ENCODE measurements around the gene MKNK2. TPM values are rescaled to one million over a fixed set of nuclear protein-coding genes. Genes with fewer than 3 reads are reported as not detected.

Gene MKNK2
- polyA plus RNA-seq, 3 donors = 16.9 to 333 (median 21.8) TPM

DNA sequence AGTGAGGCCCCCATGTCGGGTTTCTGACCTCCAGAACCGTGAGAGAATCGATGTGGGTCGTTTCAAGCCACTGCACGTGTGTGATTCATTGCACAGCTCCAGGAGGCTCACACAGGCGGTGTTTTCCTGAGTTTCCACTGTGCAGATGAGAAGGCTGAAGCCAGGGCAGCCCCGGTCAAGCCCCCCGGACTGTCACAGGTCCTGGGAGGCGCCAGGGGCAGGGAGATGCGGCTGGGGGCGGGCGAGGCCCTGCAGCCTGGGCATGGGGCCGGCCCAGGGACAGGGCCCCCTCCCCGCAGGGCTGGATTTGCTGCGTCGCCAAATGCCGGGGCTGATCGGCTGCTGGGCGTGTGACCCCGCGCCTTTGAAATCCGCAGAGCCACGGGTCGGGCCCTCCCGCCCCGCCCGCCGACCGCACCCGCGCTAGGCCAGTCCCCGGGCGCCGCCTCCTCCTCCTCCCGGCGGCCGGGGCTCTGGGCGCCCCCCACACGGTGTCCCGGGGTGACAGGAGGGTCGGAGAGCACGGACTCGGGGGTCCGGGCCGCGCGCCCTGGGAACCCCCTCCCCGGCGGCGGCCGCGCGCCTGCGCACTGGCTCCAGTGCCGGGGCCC lies 9.9 kb upstream of the MKNK2 start:
- H3K9me3 Mint-ChIP-seq = no peaks in the 10 kb centered on the region
- Histone ChIP-seq H3K27ac (ENCODE audit: low read depth in 1 of 2, low read length in 2 of 2) (peak overlapping the region; percentile 83 to 92), H3K9ac (ENCODE audit: insufficient read depth, low read length, poor library complexity, severe bottlenecking) (peak overlapping the region; percentile 83), H3K4me3 (replicated peaks in 1 of 3; ENCODE audit: low read depth in 2 of 3, low read length in 3 of 3) (peak overlapping the region; percentile 48 to 74 (median 52)), H3K79me2 (ENCODE audit: insufficient read depth, low read length) (no peaks in the 10 kb centered on the region), H3K27me3 (ENCODE audit: control insufficient read depth in 2 of 2, insufficient read depth in 2 of 2, low read length in 2 of 2) (no peaks in the 10 kb centered on the region), H3K9me3 (replicated peaks in 1 of 2; ENCODE audit: control insufficient read depth in 1 of 2, insufficient read depth in 1 of 2, low read length in 2 of 2) (no peaks in the 10 kb centered on the region), H4K20me1 (ENCODE audit: insufficient read depth, low read length) (no peaks in the 10 kb centered on the region), H3K4me2 (replicated peaks; ENCODE audit: extremely low read depth, low read length, poor library complexity, severe bottlenecking) (peak overlapping the region; percentile 83), H3K4me1 (ENCODE audit: control insufficient read depth in 1 of 2, insufficient read depth in 2 of 2, low read length in 2 of 2) (peaks cover 42 to 47% of the 10 kb centered on the region in 2 donors), H3K36me3 (replicated peaks in 1 of 2; ENCODE audit: control insufficient read depth in 1 of 2, insufficient read depth in 2 of 2, low read length in 2 of 2) (no peaks in the 10 kb centered on the region), H2AFZ (ENCODE audit: insufficient read depth, low read depth, low read length, poor library complexity, severe bottlenecking) (peak overlapping the region; percentile 75)
- H3K27me3 Mint-ChIP-seq (ENCODE audit: low read depth in 3 of 3) = peaks cover 0 to 1% (median 0%) of the 10 kb centered on the region in 3 donors
- no peaks in the 10 kb centered on the region for H3K36me3 Mint-ChIP-seq
- DNase-seq = peak; percentile 54 to 87 (median 65)
- peak overlapping the region; percentile 94 to 97 (median 96) for H3K27ac Mint-ChIP-seq
- H3K4me3 Mint-ChIP-seq = peak overlapping the region; percentile 82 to 89
- WGBS (ENCODE audit: insufficient coverage) = under 1% methylated on average over 52 of the region's 55 CpGs
- H3K4me1 Mint-ChIP-seq = peaks cover 31% of the 10 kb centered on the region
- intact Hi-C loops (cut with micrococcal nuclease) = loop anchor here (1.0 to 5.0 kb wide), 2 partner anchors 35 to 36 kb away; partner anchors contain the start of genes IZUMO4 (in 2 of the 2) and MOB3A (in 2 of the 2)
- TF ChIP-seq, protein P1, sequence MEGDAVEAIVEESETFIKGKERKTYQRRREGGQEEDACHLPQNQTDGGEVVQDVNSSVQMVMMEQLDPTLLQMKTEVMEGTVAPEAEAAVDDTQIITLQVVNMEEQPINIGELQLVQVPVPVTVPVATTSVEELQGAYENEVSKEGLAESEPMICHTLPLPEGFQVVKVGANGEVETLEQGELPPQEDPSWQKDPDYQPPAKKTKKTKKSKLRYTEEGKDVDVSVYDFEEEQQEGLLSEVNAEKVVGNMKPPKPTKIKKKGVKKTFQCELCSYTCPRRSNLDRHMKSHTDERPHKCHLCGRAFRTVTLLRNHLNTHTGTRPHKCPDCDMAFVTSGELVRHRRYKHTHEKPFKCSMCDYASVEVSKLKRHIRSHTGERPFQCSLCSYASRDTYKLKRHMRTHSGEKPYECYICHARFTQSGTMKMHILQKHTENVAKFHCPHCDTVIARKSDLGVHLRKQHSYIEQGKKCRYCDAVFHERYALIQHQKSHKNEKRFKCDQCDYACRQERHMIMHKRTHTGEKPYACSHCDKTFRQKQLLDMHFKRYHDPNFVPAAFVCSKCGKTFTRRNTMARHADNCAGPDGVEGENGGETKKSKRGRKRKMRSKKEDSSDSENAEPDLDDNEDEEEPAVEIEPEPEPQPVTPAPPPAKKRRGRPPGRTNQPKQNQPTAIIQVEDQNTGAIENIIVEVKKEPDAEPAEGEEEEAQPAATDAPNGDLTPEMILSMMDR (IDR thresholded peaks at IDR 0.05) = no peak

DNA sequence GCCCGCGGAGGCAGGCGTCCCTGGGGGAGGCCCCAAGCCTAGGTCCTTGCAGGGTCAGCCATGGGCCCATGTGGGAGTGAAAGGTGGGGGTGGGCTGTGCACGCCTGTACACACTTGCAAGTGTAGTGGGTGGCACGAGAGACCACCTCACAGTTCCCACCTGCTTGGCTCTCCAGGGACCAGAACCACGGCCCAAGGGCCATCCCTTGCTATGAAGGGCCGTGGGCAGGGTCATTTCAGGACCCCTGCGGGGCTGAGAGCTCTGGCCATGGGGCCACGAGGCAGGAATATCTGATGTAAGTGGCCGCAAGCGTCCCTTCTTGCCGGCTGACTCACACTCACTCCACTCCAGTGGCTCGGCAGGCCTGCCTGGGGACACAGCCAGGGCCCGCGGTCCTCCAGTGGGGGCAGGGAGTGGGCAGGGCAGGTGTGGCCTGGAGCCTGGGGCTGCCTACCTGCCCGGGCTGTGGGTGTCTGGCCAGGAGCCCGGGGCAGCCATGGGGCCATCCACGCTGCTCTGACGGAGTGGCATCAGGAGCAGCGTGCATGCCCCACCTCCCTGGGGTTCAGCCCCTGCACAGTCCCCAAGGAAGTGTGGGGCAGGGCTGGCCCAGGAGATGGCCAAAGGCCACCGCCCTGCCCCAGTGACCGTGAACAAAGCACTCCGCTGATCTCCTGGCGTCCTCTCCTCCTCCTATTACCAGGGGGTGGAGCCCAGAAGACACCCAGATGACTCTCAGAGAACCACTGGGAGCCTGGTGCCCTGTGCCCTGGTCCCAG lies 8.6 kb upstream of the MKNK2 start:
- TF ChIP-seq, protein P1 (IDR thresholded peaks at IDR 0.05) = no peak
- no peaks in the 10 kb centered on the region for H3K9me3 Mint-ChIP-seq
- Histone ChIP-seq H3K36me3 (replicated peaks in 1 of 2; ENCODE audit: control insufficient read depth in 1 of 2, insufficient read depth in 2 of 2, low read length in 2 of 2) (no peaks in the 10 kb centered on the region), H4K20me1 (ENCODE audit: insufficient read depth, low read length) (no peaks in the 10 kb centered on the region), H3K9me3 (replicated peaks in 1 of 2; ENCODE audit: control insufficient read depth in 1 of 2, insufficient read depth in 1 of 2, low read length in 2 of 2) (no peaks in the 10 kb centered on the region), H3K9ac (ENCODE audit: insufficient read depth, low read length, poor library complexity, severe bottlenecking) (no peak overlapping the region), H3K4me3 (replicated peaks in 1 of 3; ENCODE audit: low read depth in 2 of 3, low read length in 3 of 3) (peak overlapping the region in 1 of 3 experiments; percentile 74), H3K79me2 (ENCODE audit: insufficient read depth, low read length) (no peaks in the 10 kb centered on the region), H3K27ac (ENCODE audit: low read depth in 1 of 2, low read length in 2 of 2) (peak overlapping the region in 1 of 2 donors; percentile 92), H3K27me3 (ENCODE audit: control insufficient read depth in 2 of 2, insufficient read depth in 2 of 2, low read length in 2 of 2) (no peaks in the 10 kb centered on the region), H2AFZ (ENCODE audit: insufficient read depth, low read depth, low read length, poor library complexity, severe bottlenecking) (peak overlapping the region; percentile 75), H3K4me2 (replicated peaks; ENCODE audit: extremely low read depth, low read length, poor library complexity, severe bottlenecking) (peak overlapping the region; percentile 83), H3K4me1 (ENCODE audit: control insufficient read depth in 1 of 2, insufficient read depth in 2 of 2, low read length in 2 of 2) (peaks cover 46 to 51% of the 10 kb centered on the region in 2 donors)
- peak overlapping the region; percentile 77 to 97 (median 96) for H3K27ac Mint-ChIP-seq
- no peaks in the 10 kb centered on the region for H3K36me3 Mint-ChIP-seq
- WGBS (ENCODE audit: insufficient coverage) = 85% methylated on average over 12 of the region's 24 CpGs
- peaks cover 0 to 4% (median 0%) of the 10 kb centered on the region in 3 donors for H3K27me3 Mint-ChIP-seq (ENCODE audit: low read depth in 3 of 3)
- H3K4me3 Mint-ChIP-seq = peak overlapping the region; percentile 77 to 89
- DNase-seq = no peak
- intact Hi-C loops (cut with micrococcal nuclease) = loop anchor here in 1 of 2 donors (5.0 kb wide), 1 partner anchor 38 kb away; the partner anchor contains the start of genes IZUMO4 and MOB3A
- H3K4me1 Mint-ChIP-seq = peaks cover 37% of the 10 kb centered on the region

Data from CD14-positive monocyte (primary cell).